Central memory CD4-positive, alpha-beta T cell (primary cell): ENCODE measurements around the gene PLS1.

ENCODE experiments used
- DNase-seq: peaks from one replicate; pipeline ENCODE4 v3.0.0; 2022

Gene PLS1

DNA sequence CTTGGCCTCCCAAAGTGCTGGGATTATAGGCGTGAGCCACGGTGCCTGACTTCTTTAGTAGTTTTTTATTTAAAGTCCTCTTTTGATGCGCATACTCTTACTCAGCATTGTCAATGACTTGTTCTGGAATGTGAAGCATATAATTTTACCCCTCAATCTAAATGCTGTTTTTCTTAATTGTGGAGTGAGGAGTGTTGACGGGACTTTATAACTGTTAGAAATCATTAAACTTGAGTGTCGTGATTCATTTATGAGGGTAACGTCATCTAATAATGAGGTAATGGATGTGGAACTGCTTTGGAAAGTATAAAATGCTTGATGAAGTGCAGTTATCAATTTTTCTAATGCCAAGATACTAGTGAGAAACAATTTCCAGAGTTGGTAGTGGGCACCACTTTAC is 48.3 kb downstream of the PLS1 start:
- no peak for DNase-seq

DNA sequence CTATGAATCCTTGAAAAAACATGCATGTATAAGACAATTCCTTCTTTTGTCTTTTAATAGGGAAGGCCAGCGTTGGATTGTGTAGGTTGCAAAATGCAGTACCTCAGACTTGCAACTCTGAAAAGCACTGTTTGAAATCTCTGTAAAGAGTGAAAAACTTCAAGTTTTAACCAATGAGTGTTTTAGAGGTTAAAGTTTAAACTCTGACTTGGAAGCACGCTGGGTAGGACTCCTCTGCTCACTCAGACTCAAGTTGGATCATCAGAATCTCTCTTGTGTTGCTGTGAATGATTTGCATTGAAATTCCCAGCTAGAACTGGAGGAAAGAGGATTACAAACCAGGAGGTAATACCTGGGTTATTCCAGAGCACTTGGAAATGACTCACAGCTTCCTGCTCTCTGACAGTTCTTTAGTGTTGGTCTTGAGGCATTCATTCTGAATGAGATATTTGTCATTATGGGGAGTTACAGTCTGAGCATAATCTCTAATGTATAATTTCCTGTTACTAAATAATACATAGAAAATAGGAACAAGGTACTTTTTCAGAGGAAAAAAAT is 49.1 kb downstream of the PLS1 start:
- no peak for DNase-seq

DNA sequence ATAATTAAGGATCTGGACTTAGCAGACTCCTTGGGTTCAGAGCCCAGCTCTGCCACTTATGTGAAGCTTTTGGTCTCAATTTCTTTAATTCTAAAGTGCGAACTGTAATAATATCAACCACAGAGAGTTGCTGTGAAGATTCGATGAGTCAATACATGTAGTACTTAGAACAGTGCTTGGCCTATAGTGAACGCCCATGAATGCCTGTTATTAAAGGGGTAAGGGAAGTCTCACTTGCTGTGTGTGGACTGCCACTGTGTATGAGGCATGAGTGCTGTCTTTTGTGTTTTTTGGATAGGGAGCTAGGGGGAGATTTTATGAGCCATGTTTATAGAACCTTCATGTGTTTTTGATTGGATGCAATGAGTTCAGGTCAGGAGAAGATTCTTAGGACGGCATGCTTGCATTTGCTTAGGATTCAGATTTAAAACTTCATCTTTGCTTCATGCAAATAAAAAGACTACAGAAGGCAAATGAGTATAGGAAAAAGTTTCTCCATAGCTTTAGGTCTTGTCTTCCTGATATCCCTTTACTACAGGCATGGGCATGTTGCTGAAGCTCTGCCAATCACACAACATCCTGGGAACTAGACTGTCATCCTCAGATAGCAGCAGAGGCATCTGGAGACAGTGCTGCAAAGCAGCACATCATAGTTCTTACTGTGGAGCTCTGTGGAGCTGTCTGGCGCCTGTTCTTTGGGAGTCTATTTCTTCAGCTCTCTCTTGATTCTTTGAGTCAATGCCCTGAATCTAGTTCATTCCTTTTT is 50.0 kb downstream of the PLS1 start:
- no peak for DNase-seq

DNA sequence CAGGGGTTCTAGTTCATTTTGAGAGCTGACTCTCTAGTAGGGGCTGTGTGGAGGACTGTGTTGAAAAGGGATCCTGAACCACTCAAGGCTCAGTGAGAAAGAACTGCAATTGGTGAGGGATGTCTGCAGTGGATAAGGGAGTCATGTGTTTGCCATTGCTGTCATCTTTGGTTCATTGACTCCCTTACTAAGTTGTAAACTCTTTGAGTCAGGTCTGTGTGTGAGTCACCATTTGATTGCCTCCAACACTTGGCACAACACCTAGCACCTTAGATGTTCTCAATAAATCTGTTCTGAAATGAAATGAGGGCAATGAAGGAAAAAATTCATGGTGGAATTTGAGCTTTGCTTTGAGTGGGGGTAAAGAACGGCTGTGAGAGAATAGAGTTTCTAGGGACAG is 51.7 kb downstream of the PLS1 start:
- no peak for DNase-seq

DNA sequence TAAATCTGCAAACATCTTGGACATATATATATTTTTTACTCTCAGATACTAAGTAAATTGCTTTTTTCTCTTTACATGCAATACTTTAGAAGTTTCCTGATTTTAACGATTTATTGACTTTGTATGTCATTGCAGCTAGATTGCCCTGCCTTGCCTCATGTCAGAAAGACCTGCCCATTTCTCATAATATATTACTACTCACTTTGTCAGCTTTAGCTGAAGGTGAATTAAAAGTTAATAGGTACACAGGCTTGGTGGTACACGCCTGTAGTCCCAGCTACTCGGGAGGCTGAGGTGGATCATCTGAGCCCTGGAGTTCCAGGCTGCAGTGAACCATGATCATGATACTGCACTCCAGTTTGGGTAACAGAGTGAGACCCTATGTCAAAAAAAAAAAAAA is 52.8 kb downstream of the PLS1 start:
- no peak for DNase-seq

DNA sequence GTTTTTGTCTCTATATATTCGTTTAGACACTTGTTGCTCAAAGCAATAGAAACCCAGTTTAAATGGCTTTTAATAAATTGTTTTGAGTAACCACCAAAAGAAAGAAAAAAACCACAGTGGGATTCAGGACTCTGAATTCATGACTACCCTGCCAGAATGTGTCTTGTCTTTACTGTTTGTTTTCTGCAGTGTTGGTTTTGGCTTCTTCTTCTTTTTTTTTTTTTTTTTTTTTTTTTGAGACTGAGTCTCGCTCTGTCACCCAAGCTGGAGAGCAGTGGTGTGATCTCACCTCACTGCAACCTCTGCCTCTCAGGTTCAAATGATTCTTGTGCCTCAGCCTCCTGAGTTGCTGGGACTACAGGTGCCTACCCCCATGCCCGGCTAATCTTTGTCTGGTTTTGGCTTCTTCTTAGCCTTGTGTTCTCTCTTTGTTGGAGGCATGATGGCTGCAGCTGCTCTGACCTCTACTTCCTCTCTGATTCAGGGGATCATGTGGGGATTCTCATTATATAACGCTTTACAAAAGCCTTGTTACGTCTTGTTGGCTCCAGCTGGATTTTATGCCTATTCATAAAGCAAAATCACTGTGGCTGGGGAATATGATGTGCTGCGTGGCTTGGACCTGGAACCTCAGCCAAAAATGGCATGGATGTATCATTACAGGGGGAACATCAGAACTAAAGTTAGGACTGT is 54.0 kb downstream of the PLS1 start:
- no peak for DNase-seq

DNA sequence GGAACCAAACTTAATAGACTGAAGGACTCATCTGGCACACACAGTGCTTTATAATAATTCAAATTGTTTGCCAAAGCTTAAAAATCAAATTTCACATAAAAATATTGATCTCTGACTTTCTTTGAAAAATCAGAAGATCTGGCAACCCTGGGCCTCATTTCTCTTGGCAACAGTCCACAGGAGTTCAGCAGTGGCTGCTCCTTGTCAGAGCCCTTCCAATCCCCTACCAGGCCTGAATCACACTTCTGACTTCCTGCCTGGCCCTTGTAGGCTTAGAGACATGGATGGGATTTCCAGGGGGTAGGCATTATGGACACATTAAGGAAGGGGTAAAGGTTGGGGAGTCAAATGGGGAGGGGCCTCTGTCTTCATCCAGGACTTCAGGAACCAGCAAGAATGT is 55.5 kb downstream of the PLS1 start:
- DNase-seq: no peak

DNA sequence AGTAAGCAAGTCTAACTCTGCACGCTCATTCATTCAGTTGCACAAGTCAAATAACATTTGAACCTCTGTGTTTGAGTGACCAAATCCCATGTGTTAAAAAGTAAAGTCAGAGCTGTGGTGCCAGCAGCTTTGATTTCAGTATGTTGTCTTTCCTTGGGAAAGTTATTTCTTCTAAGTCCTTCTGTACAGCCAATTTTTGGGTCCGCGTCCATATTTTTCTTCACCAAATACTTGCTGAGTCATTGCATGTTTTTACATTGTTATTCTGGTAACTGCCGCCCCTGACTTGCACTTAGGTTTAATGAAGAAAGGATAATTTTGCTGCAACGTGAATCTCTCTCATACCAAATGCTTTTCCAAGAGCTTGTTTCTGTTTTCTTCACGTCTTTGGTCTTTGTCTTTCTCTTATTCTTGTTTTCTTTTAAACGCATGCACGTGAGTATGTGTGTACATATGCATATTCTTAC is 56.7 kb downstream of the PLS1 start:
- DNase-seq: no peak

DNA sequence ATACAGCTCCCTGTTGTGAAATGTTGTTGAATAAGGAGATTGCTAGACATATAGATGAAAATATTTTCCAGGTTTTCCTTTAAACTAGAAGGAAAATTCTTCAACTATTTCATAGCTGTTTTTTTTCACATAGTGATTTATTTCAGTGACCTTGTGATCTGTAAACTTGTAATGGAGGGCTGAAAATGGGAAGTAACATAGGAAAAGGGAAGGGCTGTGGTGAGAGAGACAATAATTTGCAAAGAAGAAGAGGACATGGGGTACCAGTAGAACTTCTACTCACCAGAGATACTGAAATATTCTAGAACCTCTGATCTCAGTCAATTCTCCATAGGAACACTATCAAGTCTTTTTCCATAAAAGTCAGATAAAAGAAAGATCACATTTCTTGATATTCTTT is 60.4 kb downstream of the PLS1 start:
- no peak for DNase-seq

DNA sequence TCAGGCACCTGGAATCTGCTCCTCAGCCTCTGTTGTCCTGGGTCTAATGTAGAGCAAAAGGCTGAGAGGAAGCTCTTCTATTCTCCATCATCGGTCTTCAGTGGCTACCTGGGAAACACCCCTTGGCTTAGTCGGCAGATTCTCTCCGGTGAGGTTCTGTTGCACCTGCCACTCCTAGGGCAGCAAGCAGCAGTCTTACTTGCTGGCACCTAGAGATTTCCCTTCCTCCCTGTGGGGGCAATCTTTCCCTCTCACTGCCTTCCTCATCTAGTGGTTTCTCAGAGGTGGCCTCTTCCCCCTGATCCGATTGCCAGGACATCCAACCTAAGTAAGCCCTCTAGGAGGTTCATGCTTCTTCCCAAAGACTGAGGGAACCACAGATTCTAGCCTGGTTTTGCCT is 60.8 kb downstream of the PLS1 start:
- DNase-seq: no peak

DNA sequence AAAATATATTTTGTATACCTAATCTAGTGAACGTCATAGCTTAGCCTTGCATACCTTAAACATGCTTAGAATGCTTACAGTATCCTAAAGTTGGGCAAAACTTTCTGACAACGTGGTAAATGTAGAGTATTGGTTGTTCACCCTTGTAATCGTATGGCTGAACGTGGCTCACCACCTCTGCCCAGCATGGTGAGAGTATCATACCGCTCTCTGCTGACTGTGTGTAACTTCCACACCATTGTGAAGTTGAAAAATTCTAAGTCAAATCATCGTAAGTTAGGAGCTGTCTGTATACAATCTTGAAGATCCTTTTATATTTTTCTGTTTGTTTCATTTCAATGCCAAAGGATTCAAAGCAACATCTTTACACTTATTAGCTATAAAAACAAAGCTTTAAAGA is 64.2 kb downstream of the PLS1 start:
- no peak for DNase-seq

DNA sequence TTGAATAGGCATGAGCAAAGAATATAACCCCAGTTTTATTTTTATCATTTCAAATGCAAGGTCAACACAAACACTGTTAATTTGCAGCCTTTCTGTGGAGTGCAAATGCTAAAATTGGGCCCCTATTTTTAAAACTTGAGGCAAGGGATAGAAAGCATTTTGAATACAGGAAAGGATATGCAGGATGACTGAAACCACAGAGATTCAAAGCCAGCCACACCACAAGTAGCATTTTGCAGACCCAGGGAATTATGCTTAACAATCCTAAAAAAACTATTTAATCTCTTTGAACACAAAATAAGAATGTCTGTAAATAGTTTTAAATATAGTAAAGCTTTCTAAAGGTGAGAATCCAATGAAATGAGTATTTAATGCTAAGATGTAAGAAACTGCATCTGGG is 64.7 kb downstream of the PLS1 start:
- DNase-seq: no peak

DNA sequence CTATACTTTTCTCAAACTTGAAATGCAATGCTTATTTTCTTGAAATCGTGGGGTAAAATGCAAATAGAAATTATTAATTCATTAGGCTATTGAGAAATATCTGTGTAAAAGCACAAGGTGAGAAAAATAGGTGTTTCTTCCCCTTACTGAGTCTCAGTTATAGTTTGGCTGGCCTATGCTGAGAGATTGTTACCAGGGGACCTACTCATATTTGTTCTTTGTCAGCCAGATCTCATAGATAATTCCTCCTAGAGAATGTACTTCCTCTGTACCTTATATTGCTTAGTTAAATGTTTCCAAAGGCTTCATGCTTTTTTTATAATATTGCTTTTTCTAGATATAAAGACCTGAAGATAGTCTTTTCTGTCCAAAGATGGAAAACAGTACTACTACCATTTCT is 67.7 kb downstream of the PLS1 start:
- DNase-seq: no peak

DNA sequence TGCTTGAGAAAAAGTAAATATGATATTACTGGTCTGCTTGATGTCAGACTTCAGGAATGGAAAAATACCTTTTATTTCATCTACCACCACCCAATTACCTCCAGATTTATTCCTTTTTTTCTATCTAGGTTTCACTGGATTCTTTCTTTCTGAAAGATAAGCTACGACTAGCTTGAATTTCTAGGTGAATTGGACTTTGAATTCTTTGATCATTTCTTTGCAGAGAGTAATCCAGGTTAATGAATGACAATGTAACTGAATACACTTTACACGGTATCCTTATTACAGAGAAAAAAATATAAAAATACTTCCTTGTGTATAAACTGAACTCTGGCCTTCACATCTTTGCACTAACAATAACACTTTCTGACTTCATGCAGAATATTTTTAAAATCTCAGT is 68.1 kb downstream of the PLS1 start:
- no peak for DNase-seq

DNA sequence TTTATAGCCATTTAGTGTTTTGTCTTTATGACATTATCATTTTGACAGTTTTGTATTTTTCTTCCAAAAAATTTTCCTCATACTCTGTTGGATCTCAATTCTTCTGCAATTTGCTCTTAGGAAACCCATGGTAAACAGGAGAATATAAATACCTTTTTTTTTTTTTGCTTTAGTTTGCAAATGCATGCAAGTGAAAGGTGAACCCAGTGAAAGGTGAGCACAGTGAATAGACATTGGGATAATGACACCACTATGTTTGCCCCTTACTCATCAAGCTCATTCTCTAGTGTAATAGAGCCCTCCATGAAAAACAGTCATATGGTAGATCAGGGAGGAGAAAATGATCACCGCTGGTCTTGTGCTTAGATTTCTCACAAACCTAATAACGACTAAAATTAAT is 68.6 kb downstream of the PLS1 start:
- DNase-seq: no peak

DNA sequence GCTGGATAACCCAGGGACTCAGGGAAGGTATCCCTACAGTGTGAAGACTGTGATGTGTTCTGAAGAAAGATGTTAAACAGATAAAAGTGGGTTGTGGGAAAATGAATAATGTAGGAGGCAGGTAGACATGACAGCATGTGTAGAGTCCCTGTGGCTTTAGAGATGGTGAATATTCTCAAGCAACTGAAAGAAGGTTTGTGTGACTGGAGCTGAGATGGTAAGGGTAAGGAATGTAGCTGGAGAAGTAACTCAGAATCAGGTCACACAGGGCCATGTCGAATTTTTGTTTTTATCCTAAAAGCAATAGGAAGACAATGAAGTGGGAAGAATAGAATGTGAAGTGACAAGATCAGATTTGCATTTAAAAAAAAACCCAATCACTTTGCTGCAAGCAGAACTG is 73.9 kb downstream of the PLS1 start:
- no peak for DNase-seq

DNA sequence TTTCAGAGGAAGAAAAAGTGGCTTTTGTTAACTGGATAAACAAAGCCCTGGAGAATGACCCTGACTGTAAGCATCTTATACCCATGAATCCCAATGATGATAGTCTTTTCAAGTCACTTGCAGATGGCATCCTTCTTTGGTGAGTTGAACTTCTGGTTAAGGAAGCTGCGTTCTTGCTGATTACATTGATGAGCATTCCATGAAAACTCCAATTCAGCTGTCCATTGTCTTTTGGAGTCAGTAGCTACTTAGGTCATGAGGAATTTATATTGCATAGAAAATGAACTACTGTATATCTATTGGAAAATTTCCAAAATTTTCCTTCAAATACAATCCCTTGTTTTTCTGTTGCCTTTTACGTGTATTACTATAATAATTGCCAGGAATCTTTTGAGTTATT is 80.0 kb downstream of the PLS1 start:
- no peak for DNase-seq

DNA sequence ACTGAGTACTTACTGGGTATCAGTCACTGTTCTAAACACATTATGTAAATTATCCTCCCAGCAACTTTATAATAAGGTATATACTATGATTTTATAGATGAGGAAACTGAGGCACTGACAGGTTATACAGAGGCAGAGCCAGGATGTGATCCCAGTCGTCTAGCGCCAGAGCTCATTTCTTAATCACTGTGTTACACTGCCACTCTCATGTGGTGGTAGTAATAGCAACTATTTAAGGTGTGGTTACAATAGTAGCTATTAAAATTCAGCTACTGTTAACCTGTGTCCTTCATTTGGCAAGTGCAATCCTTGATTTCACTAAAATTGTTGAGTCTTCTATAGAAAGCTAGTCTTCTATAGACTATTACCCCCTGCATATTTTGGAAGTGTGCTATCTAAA is 84.5 kb downstream of the PLS1 start:
- no peak for DNase-seq

DNA sequence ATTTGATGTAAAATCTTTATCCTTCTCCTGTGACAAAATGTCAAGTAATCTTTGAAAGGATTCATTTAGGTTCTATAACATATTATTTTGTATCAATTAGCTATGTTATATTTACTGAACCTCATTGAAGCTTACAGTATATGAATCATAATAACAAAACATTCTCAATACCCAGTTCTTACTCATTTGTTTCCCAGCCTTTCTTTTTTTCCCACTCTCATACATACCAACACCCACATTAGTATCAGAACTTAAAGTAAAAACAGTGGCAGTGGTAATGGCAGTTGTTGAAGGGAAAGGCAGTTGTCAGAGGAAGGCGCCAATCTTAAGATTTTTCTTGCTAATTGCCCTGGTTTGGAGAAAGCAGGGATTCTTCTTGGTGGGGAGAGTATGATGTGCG is 94.4 kb downstream of the PLS1 start:
- no peak for DNase-seq

DNA sequence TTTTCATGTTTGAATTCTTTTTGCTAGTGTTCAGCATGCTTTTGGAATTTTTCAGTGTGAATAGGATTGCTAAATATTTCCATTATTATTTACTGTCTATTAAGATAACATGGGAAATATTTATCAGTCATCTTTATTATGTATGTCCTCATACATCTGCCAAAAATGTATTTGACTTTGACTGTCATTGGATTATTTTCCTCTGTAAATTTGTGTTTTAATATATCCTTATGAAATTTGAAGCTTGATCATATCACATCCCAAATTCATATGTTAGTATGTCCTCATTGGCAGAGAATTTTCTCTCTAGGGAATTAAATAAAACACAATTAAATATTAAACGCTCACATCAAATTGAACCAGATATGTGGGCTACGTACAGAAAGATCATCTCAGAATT is 95.3 kb downstream of the PLS1 start:
- no peak for DNase-seq

DNA sequence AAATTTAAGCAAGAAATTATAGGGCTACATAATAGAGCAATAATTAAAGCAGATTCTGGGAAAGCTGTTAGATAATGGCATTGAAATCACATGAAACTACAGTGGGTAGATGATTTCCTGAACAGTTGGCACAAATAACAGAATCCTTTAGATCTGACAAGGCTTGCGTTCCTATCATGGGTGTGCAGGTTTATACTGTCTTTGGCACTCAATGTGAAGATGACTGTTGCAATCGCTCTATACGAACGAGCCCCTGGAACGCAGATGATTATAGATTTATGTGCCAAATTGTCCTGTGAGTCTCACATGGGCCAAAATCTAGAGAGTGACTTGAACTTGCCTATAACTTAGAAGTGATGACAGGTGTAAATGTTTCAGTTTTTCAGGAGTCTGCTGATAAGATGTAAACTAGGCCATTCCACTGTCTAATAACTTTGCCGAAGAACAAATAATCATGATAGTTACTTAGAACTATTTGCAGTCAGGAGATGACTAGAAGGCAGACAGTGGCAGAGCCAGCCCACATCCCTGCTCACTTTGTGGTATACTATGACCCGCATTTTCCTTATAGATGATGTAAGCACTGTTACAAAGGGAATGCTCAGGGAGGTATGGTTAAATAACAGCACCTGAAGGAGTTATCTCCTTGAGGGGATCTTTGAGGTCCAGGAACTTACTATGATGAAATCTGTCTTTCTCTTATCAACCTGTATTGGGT is 97.1 kb downstream of the PLS1 start:
- DNase-seq: no peak

DNA sequence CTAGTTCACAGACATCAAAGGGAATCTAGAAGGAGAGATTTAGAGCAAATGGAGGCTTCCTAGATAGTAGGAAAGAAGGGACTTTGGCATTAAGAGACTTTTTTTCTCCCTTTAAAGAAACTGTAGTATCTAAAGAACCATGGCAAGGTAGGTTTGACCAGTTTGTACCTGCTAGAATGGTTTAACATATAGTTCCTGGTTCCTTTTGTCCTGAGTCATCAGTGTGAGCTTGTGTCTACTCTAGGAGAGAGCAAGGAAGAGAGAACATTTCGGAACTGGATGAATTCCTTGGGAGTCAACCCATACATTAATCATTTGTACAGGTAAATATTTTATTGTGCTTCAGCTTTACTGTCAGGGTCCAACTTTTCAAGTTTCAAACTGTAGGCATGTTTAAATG is 98.0 kb downstream of the PLS1 start:
- no peak for DNase-seq

DNA sequence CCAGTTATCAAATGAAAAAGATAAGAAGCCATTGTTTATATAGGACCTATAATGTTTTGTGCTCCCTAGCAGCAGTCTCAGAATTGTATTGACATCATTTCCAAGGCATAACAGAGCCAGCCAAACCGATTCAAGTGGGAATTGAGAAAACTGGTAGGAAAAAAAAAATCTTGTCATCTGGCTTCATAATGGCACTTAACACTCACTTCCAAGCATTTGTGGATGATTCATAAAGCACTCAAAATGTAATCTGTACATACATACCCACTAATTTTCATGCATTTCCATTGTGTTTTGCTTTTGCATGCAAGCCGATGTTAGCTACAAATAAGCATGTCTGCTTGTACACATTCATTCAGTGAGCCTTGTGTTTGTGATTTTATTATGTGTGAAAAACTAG is 109.0 kb downstream of the PLS1 start:
- no peak for DNase-seq
